Calu3 (cell line): ENCODE measurements around the gene APMAP. TPM values are rescaled to one million over a fixed set of nuclear protein-coding genes. Genes with fewer than 3 reads are reported as not detected.

Experiments used
- BruUV-seq: library from RNA; stranded (reverse); fragments of 400-500 nt; replicated peaks from 2 replicates; lab custom pipeline; 2021; lab: Mats Ljungman, UMichigan
- CTCF ChIA-PET: fragments of 300-600 bp; sonication (Branson Sonifier 250); formaldehyde crosslinking; loops from one replicate; lab custom pipeline; 2022; ENCODE audit warnings: antibody characterized with exemption; lab: Charles Lee
- DNase-seq: peaks from one replicate; pipeline ENCODE4 v3.0.0; 2022
- H3K27ac Mint-ChIP-seq: one replicate; pipeline ENCODE4 v1.8.0; 2022; ENCODE audit warnings: mixed read lengths; ENCODE audit not compliant: unreplicated experiment
- H3K27me3 Mint-ChIP-seq: one replicate; pipeline ENCODE4 v1.8.0; 2022; ENCODE audit warnings: mixed read lengths; ENCODE audit not compliant: unreplicated experiment
- H3K36me3 Mint-ChIP-seq: one replicate; pipeline ENCODE4 v1.8.0; 2022; ENCODE audit warnings: mild to moderate bottlenecking, moderate library complexity, mixed read lengths; ENCODE audit not compliant: insufficient read depth, unreplicated experiment
- H3K4me1 Mint-ChIP-seq: one replicate; pipeline ENCODE4 v1.8.0; 2022; ENCODE audit warnings: mild to moderate bottlenecking, low read depth, mixed read lengths; ENCODE audit not compliant: unreplicated experiment
- H3K4me3 Mint-ChIP-seq: one replicate; pipeline ENCODE4 v1.8.0; 2022; ENCODE audit warnings: mild to moderate bottlenecking, low read depth, moderate library complexity, mixed read lengths; ENCODE audit not compliant: unreplicated experiment
- H3K9me3 Mint-ChIP-seq: one replicate; pipeline ENCODE4 v1.8.0; 2022; ENCODE audit warnings: low read depth, mixed read lengths; ENCODE audit not compliant: unreplicated experiment
- intact Hi-C: fragments of 100-400 bp; cut with micrococcal nuclease; formaldehyde crosslinking; loops from one replicate; pipeline ENCODE4 v1.10.0; 2022; ENCODE audit not compliant: unreplicated experiment
- total RNA-seq: library from RNA; stranded (reverse); gene quantifications from 2 replicates; pipeline ENCODE4 v1.2.3, GENCODE V29; 2022
- TF ChIP-seq, protein P1 (sequence below): fragments of 200-600 bp; IDR thresholded peaks from one replicate; pipeline ENCODE4 v1.8.0; 2022; ENCODE audit warnings: antibody characterized with exemption; ENCODE audit not compliant: unreplicated experiment

APMAP gene
- total RNA-seq, 1 experiment from 2014 or later = 30.7 TPM

DNA sequence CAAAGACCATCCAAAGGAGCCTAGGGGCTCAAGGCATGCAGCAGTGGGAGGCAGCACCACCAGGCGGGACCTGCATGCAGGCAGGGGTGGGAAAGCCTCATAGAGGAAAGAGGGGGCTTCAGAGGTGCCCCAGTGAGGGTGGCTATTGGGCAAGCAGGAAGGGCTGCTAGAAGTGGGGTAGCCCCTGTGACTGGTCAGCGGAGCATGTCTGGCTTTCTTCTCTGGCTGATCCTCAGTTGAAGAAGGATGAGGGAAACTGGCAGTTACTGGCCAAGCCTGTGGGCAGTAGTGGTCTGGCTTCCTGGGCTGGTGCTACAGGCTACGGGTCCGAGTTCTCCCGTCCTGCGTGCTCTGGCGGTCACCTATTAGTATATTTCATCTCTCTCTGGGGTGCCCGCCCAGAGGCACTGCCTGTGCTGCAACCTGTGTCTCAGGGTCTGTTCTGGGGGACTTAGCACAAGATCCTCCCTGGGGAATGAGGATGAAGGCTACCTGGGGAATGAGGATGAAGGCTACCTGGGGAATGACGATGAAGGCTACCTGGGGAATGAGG lies 79.4 kb downstream of the APMAP start:
- no TSS peak for BruUV-seq
- no peaks in the 10 kb centered on the region for H3K9me3 Mint-ChIP-seq
- H3K27ac Mint-ChIP-seq = no peak overlapping the region
- H3K36me3 Mint-ChIP-seq = no peaks in the 10 kb centered on the region
- TF ChIP-seq, protein P1, sequence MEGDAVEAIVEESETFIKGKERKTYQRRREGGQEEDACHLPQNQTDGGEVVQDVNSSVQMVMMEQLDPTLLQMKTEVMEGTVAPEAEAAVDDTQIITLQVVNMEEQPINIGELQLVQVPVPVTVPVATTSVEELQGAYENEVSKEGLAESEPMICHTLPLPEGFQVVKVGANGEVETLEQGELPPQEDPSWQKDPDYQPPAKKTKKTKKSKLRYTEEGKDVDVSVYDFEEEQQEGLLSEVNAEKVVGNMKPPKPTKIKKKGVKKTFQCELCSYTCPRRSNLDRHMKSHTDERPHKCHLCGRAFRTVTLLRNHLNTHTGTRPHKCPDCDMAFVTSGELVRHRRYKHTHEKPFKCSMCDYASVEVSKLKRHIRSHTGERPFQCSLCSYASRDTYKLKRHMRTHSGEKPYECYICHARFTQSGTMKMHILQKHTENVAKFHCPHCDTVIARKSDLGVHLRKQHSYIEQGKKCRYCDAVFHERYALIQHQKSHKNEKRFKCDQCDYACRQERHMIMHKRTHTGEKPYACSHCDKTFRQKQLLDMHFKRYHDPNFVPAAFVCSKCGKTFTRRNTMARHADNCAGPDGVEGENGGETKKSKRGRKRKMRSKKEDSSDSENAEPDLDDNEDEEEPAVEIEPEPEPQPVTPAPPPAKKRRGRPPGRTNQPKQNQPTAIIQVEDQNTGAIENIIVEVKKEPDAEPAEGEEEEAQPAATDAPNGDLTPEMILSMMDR = no peak
- no peaks in the 10 kb centered on the region for H3K4me1 Mint-ChIP-seq
- no peak overlapping the region for H3K4me3 Mint-ChIP-seq
- DNase-seq = no peak
- peaks cover 12% of the 10 kb centered on the region for H3K27me3 Mint-ChIP-seq
- intact Hi-C loops = no loop called here
- CTCF ChIA-PET = no interaction called here

Other genes starting within 250 kb of the APMAP start
- gene CST7, start 43.5 kb downstream of the APMAP start, total RNA-seq = not detected in 2 replicates
- gene ACSS1, start 65.4 kb upstream of the APMAP start, total RNA-seq = 3.6 TPM in 2 replicates
- gene VSX1, start 89.4 kb upstream of the APMAP start, total RNA-seq = not detected in 2 replicates
- 56.3 and 61.5 TPM in 2 replicates for gene ENTPD6, start 203.0 kb upstream of the APMAP start, total RNA-seq